Measurements from ENCODE around the gene SKAP1.

SKAP1 gene

DNA sequence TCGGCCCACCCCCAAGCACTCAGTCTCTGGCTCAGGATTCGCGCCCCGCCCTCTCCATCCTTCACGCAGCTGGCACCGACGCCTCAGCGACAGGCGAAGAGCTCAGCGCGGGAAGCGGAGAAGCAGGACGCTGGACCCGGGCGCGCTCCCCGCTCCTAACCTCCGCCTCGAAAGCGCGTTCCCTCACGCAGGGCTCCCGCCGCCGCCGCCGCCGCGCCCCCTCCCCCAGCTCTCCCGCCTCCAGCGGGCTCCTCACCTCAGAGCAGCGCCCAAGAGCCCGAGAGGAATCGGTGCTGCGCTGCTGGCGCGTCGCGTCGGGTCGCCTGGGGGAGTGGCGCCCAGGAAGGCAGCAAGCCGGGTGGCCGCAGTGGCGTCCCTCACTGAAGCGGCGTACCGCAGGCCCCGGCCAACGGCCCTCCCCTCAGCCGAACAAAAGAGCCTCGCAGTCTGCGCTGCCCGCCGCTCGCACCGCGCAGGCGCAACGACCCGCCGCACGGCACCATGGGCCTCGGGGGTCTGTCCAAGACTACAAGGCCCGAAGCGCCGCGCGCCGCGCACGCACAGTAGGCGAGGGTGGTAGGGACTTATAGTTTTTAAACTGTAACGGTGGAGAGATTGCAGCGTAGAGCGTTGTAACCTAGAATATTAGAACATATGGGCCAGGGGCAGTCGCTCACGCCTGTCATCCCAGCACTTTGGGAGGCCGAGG lies 328.8 kb downstream of the SKAP1 start, which contains the start of gene CBX1:
Gene CBX1 (minus strand): TSS at position 467 of the 709 bp plus-strand sequence. CDS start 24,474 bp downstream, outside the sequence.
- peak in 1 of 2 experiments; percentile 59 for DNase-seq

GRCh38 chr17:48100591-48101011 lies 329.4 kb downstream of the SKAP1 start:
- DNase-seq, result no peak

DNA sequence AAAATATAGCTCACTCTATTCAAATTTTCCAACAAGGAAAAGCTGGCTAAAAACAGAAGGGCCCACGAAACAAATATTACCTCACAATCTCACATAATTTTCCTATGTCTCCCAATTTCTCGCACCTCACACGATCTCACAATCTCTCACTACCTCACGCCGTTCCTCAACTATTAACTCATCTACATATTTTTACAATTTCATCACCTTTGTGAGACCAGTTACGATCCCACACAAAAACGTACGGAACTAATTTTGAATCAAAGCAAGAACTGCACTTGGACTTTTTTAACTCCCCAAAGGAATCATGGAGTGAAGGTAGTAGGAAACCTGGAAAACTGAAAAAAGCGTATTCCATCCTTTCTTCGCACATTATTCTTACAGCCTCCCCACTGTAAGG lies 329.9 kb downstream of the SKAP1 start:
- no peak for DNase-seq

GRCh38 chr17:48095611-48096010 lies 334.4 kb downstream of the SKAP1 start:
- no peak for DNase-seq

GRCh38 chr17:48093341-48094045 lies 336.5 kb downstream of the SKAP1 start:
- no peak for DNase-seq

DNA sequence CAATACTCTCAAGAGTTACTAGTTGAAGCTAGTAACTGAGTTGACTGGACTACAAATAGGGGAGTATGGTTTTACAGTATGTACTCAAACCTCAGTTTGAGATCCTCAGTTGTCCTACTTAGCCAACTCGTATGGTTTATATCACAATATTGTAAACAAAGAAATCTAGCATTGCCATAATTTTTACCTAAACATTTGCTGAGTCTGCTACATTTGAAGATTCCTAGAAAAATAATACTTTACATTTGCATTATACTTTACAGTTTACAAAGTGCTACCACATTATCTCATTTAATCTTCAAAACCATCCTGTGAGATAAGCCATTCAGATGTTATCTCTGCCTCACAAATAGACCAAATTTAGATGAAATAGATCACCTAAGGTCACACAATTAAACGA lies 345.1 kb downstream of the SKAP1 start:
- DNase-seq, result no peak

All from cerebellar nuclear complex (tissue), 1 donor.